HG03159 (cell line): Measurements from ENCODE around the gene DDX10.
A peak's percentile ranks its signal among the peaks of the same experiment; 100 is the strongest.
"Not testable (repeated sequence)": the region's sequence is repeated elsewhere in the genome, so short reads cannot be mapped to it uniquely, and the experiment has no call there.

Source experiments
- ATAC-seq: cut with Tn5 transposase; IDR thresholded peaks from one replicate; pipeline ENCODE4 v1.9.1; 2021; ENCODE audit warnings: mild to moderate bottlenecking, moderate library complexity; ENCODE audit not compliant: unreplicated experiment

Gene DDX10

DNA sequence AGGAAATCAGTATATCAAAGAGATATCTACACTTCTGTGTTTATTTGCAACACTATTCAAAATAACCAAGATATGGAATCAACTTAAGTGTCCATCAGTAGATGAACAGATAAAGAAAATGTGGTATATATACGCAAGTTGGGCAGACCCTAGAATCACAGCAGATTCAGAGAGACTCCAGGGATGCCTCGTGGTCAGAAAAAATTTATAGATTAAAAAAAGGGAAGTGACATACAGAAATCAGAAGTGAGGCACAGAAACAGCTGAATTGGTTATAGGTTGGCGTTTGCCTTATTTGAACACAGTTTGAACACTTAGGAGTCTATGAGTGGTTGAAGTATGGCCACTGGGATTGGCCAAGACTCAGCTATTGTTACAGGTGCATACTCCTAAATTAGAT, 10.8 kb upstream of the DDX10 start:
- ATAC-seq, result not testable (repeated sequence)

DNA sequence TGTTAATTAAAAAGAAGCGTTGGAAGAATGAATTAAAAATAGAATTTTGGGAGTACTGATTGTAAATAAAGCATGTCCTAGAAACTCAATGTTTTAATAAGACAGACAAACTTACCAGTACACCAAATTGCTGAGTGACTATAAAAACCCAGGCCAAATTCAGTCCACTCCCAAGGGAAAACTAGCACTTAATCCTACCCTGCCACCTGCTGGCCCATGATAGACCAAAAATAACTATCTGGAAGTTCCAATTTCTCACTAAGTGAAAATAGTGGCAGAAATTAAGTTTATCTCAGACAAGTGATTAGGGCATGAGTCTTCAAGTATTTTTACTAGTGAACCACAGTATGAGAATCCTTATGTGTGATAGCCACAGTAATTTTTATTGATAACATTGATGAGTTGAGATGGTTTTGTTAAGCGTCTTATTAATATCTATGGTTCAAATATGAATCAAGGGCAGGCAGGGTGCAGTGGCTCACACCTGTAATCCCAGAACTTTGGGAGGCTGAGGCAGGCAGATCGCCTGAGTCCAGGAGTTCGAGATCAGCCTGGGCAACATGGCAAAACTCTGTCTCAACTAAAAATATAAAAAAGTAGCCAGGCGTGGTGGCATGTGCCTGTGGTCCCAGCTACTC, 9.8 kb upstream of the DDX10 start:
- no peak for ATAC-seq

DNA sequence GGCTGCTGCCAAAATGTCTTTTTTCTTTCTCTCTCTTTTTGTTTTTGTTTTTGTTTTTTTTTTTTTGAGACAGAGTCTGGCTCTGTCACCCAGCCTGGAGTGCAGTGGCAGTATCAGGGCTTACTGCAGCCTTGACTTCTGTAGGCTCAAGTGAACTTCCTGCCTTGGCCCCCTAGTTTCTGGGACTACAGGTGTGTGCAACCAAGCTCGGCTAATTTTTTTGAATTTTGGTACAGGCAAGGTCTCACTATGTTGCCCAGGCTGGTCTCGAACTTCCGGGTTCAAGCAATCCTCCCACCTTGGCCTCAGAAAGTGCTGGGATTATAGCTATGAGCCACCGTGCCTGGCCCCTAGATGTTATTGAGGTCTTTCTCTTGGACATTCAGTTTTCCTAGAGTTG, 2.2 kb upstream of the DDX10 start:
- no peak for ATAC-seq

DNA sequence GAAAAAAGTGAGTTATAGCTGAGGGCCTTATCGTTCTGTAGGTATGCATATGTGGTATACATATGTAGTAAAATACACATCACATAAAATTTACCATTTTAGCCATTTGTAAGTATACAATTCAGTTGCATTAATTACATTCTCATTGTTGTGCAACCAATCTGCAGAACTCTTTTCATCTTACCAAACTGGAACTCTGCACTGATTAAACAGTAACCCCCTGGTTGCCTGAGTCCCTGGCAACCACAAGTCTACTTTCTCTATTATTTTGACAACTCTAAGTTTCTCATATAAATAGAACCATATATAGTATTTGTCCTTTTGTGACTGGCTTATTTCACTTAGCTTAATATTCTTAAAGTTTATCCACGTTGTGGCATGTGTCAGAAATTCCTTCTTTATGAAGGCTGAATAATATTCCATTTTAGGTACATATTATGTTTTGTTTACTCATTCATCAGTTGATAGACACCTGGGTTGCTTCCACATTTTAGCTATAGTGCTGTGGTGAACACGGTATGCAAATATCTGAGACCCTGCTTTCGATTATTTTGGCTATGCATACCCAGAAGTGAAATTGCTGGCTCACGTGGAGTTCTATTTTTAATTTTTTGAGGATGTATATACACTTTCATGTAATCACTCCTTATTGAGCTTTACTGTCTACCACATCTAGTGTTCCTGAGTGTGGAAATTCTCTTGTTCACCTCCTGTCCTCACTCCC, 1.6 kb upstream of the DDX10 start:
- peak; percentile 59 for ATAC-seq

DNA sequence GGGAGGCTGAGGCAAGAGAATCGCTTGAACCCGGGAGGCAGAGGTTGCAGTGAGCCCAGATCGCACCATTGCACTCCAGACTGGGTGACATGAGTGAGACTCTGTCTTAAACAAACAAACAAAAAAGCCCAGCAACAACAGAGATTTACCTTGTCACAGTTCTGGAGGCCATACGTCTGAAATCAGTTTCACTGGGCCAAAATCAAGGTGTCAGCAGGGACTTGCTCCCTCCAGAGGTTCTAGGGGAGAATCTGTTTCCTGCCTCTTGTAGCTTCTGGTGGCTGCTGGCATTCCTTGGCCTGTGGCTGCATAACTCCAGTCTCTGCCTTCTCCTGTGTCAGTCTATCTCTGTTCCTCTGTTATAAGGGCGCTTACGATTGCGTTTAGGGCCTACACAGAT, 1.5 kb downstream of the DDX10 start:
- ATAC-seq, result no peak

DNA sequence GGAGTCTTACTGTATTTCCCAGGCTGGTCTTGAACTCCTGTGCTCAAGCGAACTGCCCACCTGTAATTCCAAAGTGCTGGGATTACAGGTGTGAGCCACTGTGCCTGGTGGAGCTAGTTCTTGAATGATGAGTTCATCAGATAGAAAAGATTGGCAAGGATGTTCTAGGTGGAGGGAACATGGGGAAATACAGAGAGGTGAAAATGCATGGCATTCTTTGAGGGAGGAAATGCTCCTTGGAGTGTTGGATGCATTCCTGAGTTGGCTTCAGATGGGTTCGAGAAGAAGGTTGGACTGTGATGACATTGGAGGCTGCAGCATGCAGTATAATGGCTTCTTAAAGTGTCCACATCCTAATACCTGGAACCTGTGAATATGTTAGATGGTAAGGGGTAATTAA, 4.4 kb downstream of the DDX10 start:
- ATAC-seq, result no peak

DNA sequence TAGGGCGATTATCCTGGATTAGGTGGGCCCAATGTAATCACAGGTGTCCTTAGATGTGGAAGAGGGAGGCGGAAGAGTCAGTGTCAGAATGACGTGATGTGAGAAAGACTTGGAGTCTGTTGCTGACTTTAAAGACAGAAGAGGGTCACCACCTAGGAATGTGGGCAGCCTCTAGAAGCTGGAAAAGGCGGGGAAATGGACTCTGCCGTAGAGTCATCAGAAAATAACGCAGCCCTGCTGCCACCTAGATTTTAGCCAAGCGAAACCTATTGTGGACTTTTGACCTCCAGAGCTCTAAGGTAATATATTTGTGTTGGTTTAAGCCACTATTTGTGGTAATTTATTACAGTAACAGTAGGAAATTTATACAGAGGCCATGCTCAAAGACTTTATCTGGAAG, 4.8 kb downstream of the DDX10 start:
- no peak for ATAC-seq

GRCh38 chr11:108670451-108670850, 5.6 kb downstream of the DDX10 start:
- ATAC-seq, result no peak

DNA sequence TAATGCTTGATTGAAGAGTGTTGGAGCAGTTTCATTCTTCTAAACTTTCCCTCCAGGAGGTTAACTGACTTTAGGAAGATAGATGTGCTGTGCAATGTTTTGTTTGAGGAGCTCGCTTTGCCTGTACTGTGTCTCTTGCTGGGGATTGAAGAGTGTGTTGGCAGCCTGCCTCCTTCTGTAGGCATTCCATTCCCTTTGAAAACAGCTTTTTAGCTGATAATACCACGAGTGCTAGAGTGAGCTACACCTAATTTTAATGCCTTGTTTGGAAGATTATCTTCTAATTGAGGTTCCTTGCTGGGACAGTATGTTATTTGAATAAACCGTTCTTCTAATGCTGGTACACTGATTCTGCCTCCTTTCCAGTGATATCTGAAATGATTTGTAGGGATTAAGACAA, 7.2 kb downstream of the DDX10 start:
- ATAC-seq, result no peak

- no peak for ATAC-seq
These were observed 7.9 kb downstream of the DDX10 start for GRCh38 chr11:108672786-108673185.

DNA sequence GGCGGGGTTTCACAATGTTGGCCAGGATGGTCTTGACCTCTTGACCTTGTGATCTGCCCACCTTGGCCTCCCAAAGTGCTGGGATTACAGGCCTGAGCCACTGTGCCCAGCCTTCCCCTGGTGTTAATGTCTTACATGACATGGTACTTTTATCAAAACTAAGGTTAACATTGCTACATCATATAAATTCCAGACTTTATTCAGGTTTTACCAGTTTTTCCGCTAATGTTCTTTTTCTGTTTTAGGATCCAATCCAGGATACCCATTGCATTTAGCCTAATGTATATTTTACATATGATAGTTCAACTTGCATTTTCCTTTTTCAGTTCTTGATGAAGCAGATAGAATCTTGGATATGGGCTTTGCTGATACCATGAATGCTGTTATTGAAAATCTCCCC, 14.2 kb downstream of the DDX10 start:
- no peak for ATAC-seq

GRCh38 chr11:108680271-108680670, 15.4 kb downstream of the DDX10 start:
- ATAC-seq, result no peak

DNA sequence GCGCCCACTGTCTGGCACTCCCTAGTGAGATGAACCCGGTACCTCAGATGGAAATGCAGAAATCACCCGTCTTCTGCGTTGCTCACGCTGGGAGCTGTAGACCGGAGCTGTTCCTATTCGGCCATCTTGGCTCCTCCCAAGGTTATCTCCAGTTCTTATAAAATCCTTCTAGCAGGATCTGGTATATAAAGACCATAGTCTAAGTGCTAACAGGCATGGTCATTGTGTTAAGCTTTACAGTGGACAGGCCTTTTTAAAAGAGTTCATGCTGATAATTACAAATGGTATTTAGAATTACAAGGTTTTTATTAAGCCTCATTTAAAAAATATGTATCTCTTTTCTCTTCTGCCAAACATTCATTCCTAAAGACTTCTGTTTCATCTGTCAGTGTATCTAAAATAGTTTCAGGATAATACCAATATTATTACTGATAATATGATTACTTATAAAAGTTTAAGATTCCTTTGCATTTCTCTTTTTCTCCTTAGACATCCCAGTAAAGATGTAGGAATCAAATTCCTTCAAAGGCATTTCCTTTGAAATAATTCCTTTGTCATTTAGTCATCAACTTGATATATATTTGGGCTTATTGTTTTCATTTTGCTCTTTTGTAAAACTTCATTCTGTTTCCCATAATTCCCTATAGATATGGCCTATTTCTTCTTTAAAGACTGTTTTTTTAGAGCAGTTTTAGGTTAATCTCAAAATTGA, 20.7 kb downstream of the DDX10 start:
- no peak for ATAC-seq

GRCh38 chr11:108693852-108694251, 29.0 kb downstream of the DDX10 start:
- no peak for ATAC-seq

- ATAC-seq, result no peak
These were observed 30.0 kb downstream of the DDX10 start for GRCh38 chr11:108694846-108695245.

DNA sequence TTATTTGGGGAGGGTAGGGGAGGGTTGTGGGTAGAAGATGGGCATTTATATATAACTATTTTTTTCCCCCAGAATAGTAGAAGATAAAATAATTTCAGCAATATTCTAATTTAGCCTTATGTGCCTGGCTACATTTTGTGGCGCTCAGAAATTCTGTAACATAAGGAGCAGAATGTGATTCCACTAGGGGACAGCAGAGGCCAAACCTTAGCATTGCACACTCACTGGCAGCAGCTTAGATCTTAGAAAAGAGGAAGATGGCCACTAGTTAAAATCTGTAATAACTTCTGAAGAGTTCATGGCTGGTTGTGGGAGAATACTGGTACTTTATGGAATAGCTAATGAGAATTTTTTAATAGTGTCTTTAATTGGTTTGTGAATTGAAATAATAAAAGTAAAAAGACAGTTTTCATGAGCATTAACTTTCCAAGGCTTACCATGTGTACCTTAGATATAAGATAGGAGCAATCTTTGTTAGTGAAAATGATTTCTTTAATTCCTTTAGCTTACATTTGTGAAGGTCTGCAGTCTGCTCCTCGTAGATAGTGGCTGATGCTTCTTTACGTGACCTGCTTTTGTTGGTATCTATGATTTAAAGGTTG, 33.1 kb downstream of the DDX10 start:
- peak; percentile 83 for ATAC-seq

- ATAC-seq, result peak; percentile 74
These were observed 34.2 kb downstream of the DDX10 start for GRCh38 chr11:108698844-108699642.

DNA sequence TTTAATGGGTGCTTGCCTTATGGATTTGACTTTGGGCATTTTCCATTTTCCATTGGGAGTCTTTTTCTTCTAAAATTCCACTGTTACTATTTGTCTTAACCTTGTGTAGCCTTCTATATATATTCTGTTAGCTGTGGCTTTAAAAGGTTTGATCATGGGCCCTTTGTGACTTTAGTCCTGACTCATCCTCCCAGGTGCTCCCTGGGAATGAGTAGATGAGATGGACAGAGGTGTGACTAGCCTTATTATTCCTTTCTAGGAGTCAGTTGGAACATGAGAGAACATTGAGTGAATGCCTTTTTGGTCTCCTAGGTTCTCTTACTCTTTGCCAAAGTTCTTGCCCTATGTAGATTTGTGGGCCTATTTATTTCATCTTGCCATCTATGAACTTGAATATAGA, 39.0 kb downstream of the DDX10 start:
- no peak for ATAC-seq

- no peak for ATAC-seq
These were observed 40.2 kb downstream of the DDX10 start for GRCh38 chr11:108705061-108705460.

GRCh38 chr11:108708173-108708572, 43.3 kb downstream of the DDX10 start:
- ATAC-seq, result no peak

GRCh38 chr11:108709741-108710140, 44.9 kb downstream of the DDX10 start:
- ATAC-seq, result no peak
